Gastroesophageal sphincter (tissue), 3 donors: ENCODE data around the gene KRTAP29-1.

Source experiments
- POLR2AphosphoS5 ChIP-seq: sonication (generic); formaldehyde crosslinking; IDR thresholded peaks from one replicate; pipeline ENCODE4 v1.6.1; 2017; ENCODE audit warnings: antibody characterized with exemption
- TF ChIP-seq, protein P1 (sequence below), 4 experiments: fragments of 200-600 bp in 2 of 4; fragments of 450-650 bp in 2 of 4; sonication (generic) in 1 of 4; IDR thresholded peaks; one replicate each; pipeline ENCODE4 v1.5.1; 2017 to 2019; ENCODE audit warnings: antibody characterized with exemption in 4 of 4, mild to moderate bottlenecking in 2 of 4, moderate library complexity in 2 of 4

DNA sequence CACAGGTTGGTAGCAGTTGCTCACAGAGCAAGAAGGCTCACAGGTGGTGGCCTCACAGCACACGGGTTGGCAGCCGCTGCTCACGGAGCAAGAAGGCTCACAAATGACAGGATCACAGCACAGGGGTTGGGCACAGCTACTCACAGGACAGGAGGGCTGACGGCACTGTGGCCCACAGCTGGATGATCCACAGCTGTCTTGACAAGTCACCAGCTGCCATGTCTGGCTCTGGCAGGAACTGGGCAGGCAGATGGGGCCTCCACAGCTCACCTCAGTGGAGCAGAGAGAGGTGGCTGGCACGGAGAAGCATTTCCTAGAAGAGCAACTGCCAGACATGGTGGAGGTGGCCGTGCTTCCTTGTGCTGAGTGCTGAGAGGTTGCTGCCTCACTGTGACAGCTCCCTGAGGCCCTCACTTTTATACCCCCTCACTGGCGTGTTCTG is 6.3 kb upstream of the KRTAP29-1 start, which contains the start of gene KRTAP16-1:
- TF ChIP-seq, protein P1, sequence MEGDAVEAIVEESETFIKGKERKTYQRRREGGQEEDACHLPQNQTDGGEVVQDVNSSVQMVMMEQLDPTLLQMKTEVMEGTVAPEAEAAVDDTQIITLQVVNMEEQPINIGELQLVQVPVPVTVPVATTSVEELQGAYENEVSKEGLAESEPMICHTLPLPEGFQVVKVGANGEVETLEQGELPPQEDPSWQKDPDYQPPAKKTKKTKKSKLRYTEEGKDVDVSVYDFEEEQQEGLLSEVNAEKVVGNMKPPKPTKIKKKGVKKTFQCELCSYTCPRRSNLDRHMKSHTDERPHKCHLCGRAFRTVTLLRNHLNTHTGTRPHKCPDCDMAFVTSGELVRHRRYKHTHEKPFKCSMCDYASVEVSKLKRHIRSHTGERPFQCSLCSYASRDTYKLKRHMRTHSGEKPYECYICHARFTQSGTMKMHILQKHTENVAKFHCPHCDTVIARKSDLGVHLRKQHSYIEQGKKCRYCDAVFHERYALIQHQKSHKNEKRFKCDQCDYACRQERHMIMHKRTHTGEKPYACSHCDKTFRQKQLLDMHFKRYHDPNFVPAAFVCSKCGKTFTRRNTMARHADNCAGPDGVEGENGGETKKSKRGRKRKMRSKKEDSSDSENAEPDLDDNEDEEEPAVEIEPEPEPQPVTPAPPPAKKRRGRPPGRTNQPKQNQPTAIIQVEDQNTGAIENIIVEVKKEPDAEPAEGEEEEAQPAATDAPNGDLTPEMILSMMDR (IDR thresholded peaks at IDR 0.05), result no peak
- TF ChIP-seq POLR2AphosphoS5, result no peak
